ENCODE results near the gene RPP40. TPM values are rescaled to one million over a fixed set of nuclear protein-coding genes. Genes with fewer than 3 reads are reported as not detected.

Gene RPP40
- total and polyA plus RNA-seq, 4 donors = 4.4 to 8.5 (median 7.0) TPM

GRCh38 chr6:4946521-4946920, 57.3 kb downstream of the RPP40 start:
- 95 to 96% methylated on average over 11 of the region's 11 CpGs for WGBS, 2 donors
- DNase-seq (no peak), ATAC-seq (ENCODE audit: insufficient read depth, low FRiP score) (no peak)
- Histone ChIP-seq H3K27ac (ENCODE audit: low read depth in 1 of 2, low read length in 1 of 2) (no peak overlapping the region), H3K9me3 (ENCODE audit: control insufficient read depth in 4 of 4, insufficient read depth in 3 of 4, low read length in 3 of 4) (no peaks in the 10 kb centered on the region), H3K4me1 (ENCODE audit: control insufficient read depth in 5 of 5, insufficient read depth in 5 of 5, low read length in 5 of 5) (peaks cover 2 to 15% (median 5%) of the 10 kb centered on the region in 5 donors), H3K9ac (ENCODE audit: insufficient read depth in 1 of 2, low read length in 2 of 2) (no peak overlapping the region), H3K36me3 (ENCODE audit: control insufficient read depth in 4 of 4, insufficient read depth in 4 of 4, low read length in 4 of 4) (peaks cover 0 to 29% (median 2%) of the 10 kb centered on the region in 4 donors), H3K27me3 (ENCODE audit: control insufficient read depth in 3 of 3, insufficient read depth in 3 of 3, low read length in 2 of 3) (no peaks in the 10 kb centered on the region), H3K4me3 (no peak overlapping the region)
- no peak for TF ChIP-seq CTCF (IDR thresholded peaks at IDR 0.05; ENCODE audit: control extremely low read depth, extremely low read depth)

Other genes starting within 250 kb of the RPP40 start
- 10 to 100 TPM; 31.1 to 51.6 TPM for gene CDYL, start 227.6 kb downstream of the RPP40 start, total RNA-seq
- gene CDYL, start 227.6 kb downstream of the RPP40 start, polyA plus RNA-seq = 10 to 100 TPM in 1 of 2 donors, 1 to 10 TPM in 1; 5.8 to 10.7 TPM
- 1 to 10 TPM in 1 of 2 donors, under 1 TPM in 1; 0.58 to 1.5 TPM for gene PPP1R3G, start 81.3 kb upstream of the RPP40 start, total RNA-seq
- gene PPP1R3G, start 81.3 kb upstream of the RPP40 start, polyA plus RNA-seq = under 1 TPM; 0.10 to 0.29 TPM

Data from lung (tissue), 12 donors.